ENCODE measurements around the gene C9orf78.
"Not testable (repeated sequence)": the region's sequence is repeated elsewhere in the genome, so short reads cannot be mapped to it uniquely, and the experiment has no call there.

C9orf78 gene

DNA sequence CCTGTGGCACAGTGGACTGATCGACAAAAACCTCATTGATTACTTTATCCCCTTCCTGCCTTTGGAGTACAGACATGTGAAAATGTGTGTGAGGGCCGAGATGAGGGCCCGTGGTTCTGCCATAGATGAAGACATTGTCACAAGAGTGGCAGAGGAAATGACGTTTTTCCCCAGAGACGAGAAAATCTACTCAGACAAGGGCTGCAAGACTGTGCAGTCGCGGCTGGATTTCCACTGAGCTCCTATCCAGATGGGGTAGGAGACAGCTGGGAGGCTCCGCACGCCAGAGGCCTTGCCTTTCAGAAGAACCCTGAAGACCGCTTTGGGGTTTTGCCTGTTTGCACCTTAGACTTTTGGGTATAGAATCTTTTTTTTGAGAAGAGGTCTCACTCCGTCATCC, 25.7 kb downstream of the C9orf78 start:
- DNase-seq = no peak

DNA sequence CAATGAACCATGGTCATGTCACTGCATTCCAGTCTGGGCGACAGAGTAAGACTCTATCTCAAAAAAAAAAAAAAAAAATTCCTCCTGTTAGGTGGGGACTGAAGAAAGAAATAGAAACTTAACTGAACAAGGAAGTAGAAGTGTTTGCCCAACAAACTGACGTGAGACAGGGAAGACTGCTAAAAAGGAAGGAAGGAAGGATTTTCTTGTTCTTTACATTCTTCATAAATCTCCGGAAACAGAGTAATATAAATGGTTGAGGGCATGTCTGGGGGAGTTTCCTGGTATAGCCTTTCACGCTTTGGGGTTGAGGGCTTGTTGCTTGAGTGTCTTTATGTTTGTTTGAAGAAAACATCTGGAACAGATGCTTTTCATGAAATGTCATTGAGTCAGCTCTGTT, 29.0 kb downstream of the C9orf78 start:
- no peak for DNase-seq

GRCh38 chr9:129803676-129804060, 31.4 kb downstream of the C9orf78 start:
- DNase-seq = no peak

DNA sequence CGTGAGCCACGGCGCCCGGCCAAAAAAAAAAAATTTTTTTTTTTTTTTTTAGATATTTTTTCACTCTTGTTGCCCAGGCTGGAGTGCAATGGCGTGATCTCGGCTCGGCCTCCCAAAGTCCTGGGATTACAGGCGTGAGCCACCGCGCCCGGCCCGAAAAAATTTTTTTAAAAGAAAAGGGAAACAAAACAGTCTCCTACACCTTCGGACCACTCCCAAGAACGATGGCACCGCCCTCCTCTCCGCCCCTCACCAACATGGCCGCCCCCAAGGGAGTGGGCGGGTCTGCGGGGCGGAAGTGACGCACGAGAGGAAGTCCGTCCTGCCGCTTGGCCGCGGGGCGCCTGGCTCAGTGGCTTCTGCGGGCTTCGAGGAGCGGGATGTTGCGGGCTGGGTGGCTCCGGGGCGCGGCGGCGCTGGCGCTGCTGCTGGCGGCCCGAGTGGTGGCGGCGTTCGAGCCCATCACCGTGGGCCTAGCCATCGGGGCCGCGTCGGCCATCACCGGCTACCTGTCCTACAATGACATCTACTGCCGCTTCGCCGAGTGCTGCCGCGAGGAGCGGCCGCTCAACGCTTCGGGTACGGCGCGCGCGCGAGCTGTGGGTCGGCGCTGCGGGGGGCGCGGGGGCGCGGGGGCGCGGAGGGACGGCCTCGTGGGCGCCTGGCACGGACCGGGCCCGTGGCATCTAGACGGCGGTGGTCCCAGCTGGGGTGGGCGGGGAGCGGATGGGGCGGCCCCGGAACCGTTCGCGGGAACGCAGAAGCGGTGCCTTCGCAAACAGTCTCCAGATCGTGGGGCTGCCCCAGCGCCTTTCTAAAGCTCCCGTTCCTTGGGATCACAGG, 32.0 kb downstream of the C9orf78 start, which contains the start of gene TOR1B:
TSS of gene TOR1B (plus strand) at position 352 of the 843 bp plus-strand sequence. CDS start at position 381, 29 bp downstream.
- DNase-seq = peak; percentile 86

- no peak for DNase-seq
Observed at GRCh38 chr9:129801504-129801903, 33.6 kb downstream of the C9orf78 start.

DNA sequence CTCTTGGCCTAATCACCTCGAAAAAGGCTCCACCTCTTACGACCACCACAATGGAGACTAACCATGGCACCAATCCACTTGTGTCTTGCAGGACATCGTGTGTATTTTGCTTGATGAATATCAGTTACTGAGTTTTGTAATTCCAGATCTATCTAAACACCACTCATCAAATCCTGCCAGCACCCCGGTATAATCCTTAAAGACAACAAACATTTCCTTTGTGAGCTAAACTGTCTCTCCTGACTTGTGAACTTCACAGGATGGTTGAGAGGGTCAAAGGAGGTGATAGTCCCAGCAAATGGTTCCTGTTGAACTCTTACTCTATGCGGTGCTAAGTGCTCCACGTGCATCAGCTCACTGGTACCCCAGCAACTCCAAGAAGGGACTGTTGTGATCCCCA, 36.1 kb downstream of the C9orf78 start:
- no peak for DNase-seq

- not testable (repeated sequence) for DNase-seq
Observed at GRCh38 chr9:129796029-129796428, 39.0 kb downstream of the C9orf78 start.

DNA sequence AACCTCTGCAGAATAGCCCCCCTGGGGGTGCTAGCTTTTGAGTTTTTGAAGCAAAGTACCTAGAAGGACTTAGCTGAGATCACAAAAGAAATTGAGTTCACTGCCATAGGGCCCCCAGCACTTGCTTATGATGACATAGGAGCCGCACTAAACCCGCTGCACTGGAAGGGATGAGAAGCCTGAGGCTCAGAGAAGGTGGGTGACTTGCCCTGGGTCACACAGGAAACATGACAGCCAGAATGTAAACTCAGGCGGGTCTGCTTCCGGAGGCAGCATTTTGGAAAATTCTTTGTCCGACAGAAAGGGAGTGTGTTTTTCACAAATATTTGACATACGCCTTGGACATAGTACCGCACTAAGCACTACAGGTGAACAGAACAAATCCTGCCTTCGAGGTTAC, 40.5 kb downstream of the C9orf78 start:
- DNase-seq = no peak

GRCh38 chr9:129786481-129786880, 48.6 kb downstream of the C9orf78 start:
- no peak for DNase-seq

GRCh38 chr9:129785866-129786265, 49.2 kb downstream of the C9orf78 start:
- no peak for DNase-seq

DNA sequence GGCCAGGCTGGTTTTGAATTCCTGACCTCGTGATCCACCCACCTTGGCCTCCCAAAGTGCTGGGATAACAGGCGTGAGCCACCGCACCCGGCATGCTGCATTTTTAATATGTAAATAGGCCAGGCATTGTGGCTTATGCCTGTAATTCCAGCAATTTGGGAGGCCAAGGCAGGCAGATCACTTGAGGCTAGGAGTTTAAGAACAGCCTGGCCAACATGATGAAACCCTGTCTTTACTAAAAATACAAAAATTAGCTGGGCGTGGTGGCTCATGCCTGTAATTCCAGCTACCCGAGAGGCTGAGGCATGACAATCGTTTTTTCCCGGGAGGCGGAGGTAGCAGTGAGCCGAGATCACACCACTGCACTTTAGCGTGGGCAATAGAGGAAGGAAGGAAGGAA, 50.1 kb downstream of the C9orf78 start:
- not testable (repeated sequence) for DNase-seq

- DNase-seq = peak; percentile 48
Observed at GRCh38 chr9:129783516-129784361, 51.3 kb downstream of the C9orf78 start.

DNA sequence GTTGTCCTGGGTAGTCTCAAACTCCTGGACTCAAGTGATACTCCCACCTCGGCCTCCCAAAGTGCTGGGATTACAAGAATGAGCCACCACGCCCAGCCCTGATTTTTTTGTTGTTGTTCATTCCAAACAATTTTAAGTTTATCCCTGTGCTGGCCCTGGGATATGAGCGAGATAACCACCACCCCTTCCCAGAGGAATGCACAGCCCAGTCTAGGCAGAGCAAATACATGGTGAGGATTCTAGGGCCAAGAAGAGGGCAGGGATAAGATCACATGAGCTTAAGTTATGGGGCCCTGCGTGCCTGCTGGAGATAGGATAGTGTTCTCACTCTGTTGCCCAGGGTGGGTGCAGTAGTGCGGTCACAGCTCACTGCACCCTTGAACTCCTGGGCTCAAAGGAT, 53.1 kb downstream of the C9orf78 start:
- no peak for DNase-seq

- DNase-seq = no peak
Observed at GRCh38 chr9:129781131-129781530, 53.9 kb downstream of the C9orf78 start.

DNA sequence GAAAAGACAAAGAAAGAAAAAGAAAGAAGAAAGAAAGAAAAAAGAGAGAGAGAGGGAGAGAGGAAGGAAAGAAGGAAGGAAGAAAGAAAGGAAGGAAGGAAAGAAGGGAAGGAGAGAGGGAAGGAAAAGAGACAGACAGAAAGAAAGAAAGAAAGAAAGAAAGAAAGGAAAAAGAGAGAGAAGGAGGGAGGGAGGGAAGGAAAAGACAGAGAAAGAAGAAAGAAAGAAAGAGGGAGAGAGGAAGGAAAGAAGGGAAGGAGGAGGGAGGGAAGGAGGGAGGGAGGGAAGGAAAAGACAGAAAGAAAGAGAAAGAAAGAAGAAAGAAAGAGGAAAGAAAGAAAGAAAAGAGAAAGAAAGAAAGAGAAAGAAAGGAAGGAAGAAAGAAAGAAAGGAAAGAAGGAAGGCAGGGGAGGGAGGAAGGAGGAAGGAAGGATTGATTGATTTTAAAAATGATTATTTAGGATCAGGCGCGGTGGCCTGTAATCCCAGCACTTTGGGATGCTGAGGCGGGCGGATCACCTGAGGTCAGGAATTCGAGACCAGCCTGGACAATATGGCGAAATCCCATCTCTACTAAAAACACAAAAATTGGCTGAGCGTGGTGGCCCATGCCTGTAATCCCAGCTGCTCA, 55.4 kb downstream of the C9orf78 start:
- no peak for DNase-seq

- DNase-seq = no peak
Observed at GRCh38 chr9:129778469-129778868, 56.6 kb downstream of the C9orf78 start.

DNA sequence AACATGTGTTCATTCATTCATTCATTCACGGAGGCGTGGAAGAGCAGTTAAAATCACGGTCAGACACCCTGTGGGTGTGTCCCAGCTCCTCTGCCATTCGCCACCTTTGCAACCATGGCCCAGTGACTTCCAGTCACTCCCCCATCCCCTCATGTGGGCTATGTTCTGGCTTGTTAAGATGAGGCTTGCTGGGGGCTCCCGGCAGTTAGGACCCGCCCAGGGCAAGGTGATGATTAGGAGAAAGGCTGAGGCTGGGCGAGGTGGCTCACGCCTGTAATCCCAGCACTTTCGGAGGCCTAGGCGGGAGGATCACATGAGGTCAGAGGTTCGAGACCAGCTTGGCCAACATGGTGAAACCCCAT, 57.3 kb downstream of the C9orf78 start:
- DNase-seq = no peak
